M059J (cell line): ENCODE measurements around the gene CENPM. TPM values are rescaled to one million over a fixed set of nuclear protein-coding genes. Genes with fewer than 3 reads are reported as not detected.

Source experiments
- DNase-seq: peaks from one replicate; pipeline ENCODE4 v3.0.0-alpha.2; 2012; ENCODE audit warnings: low read depth
- total RNA-seq: library from RNA; depleted of rRNA; stranded (reverse); fragments of >200 nt; shearing (Covaris generic); gene quantifications from 2 replicates; pipeline ENCODE4 v1.2.3, GENCODE V29; 2014; rRNA removed

CENPM gene, protein sequence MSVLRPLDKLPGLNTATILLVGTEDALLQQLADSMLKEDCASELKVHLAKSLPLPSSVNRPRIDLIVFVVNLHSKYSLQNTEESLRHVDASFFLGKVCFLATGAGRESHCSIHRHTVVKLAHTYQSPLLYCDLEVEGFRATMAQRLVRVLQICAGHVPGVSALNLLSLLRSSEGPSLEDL
- 47.5 and 62.8 TPM in 2 replicates for total RNA-seq

DNA sequence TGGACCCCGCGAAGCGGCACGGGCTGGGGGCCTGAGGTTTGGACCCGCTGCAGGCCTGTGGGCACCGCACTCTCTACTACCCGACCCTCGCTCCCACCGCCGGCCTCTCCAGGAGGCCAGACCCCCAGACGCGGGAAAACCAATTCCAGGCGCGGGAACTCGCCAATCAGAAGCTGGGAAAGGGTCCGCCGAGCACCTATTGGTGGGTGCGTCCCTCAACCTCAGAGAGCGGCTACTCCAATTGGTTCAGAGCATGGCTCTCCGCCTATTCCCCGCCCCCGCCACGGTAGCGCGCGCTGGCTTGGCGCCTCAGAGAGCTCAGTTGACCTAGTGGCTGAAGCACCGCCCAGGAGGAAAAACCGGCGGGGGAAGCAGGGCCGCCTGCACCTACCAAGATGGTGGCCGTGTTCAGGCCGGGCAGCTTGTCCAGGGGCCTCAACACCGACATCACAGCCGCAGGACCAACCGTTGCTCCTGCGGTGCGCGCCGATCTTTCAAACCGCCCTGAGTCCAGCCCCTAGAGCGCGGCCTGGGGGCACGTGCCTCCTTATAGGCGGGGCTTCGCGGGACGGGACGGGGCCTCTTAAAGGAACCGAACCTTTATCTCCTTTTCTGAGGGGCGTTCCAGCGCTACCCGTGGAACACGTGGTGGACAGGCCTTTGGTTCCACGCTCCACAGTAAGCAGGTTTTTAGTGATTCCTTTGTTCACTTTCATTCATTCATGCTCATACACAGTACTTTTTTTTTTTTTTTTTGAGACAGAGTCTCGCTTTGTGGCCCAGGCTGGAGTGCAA lies at the start of gene CENPM:
TSS of gene CENPM (minus strand) at position 524 of the 795 bp plus-strand sequence. CDS start at position 448, 76 bp downstream.
- DNase-seq: peak; percentile 90

DNA sequence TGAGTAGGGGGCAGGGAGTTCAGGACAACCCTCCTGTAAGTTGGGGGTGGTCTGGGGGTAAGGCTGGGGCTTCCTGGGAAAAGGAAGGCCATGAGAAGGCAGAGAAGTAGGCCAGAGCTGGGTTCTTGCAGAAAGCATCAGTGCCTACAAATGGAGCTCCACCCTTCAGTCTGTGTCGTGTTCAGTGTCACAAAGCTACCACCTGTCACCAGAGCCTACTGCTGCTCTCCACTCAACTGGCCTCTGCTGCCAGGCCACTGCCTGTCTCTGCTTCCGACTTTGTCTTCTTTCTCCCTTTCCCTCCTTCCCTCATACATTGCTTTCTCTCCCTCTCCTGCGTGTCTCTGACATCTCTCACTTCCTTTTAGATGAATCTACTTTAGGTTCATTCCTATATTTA lies 48.3 kb upstream of the CENPM start:
- no peak for DNase-seq

DNA sequence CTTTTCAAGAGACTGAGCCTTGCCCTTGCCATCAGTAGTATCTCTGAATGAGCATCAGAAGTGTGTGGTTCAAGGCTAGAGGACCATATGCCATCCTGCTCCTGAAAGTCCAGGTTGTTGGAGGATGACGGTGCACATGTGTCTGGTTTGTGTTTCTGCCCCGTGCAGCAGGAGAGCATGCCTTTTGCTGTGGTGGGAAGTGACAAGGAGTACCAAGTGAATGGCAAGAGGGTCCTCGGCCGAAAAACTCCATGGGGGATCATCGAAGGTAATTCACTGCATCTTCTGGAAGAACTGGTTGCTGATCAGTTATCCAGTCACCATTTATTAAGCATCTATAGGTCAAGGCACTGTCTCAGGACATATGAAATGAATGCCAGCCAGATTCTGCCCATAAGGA lies 45.5 kb upstream of the CENPM start:
- DNase-seq: no peak

DNA sequence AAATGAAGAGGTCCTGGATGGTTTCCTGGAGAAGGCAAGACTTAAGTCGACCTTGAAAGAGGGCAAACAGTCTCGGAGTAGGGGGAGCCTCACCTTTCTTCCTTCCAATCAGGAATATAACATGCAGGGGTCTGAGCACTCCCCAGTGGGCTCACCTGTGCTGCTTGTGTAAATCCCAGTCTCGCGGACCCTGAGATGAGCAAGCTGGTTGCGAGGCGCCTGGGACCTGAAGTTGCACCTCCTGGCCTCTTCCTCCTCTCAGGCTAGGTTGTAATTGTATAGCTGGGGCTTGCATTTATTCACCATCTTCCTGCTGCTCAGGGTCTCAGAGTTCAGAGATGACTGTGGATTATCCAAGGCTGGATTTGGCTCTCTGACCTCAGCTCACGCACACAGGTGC lies 44.2 kb upstream of the CENPM start:
- DNase-seq: no peak

DNA sequence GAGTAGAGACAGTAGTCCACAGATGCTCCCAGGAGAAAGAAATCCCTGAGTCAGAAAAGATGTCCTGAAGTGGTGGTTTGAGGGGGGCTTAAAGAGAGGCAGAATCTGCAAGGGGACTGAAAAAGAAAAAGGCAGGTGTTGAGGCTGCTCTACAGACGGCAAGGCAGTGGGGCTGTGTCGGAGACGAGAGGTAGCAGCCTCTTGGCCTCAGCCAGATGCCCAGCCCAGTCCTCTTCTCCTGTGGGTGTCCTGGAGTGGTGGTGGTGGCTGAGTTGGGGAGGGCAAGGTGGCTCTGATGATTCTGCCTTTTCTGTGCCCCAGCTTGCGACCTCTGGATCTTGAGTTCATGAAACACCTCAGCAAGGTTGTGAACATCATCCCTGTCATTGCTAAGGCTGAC lies 42.3 kb upstream of the CENPM start:
- DNase-seq: no peak

DNA sequence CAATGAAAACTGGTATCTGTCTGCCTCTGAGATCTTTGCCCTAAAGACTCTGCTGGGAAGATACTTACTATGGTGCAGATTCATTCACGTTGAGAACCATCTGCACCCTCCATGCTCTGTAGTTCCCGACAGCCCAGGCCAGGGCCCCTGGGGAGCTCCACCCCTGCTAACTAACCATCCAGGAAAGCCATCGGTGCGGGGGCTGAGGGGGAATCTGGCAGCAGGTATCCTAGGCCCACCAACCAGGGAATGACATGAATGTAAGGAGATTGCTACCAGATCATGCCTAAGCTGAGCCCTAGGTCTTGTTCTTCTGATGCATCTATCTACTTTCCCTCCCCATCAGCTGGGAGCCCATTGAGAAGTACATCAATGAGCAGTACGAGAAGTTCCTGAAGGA lies 40.3 kb upstream of the CENPM start:
- DNase-seq: no peak

DNA sequence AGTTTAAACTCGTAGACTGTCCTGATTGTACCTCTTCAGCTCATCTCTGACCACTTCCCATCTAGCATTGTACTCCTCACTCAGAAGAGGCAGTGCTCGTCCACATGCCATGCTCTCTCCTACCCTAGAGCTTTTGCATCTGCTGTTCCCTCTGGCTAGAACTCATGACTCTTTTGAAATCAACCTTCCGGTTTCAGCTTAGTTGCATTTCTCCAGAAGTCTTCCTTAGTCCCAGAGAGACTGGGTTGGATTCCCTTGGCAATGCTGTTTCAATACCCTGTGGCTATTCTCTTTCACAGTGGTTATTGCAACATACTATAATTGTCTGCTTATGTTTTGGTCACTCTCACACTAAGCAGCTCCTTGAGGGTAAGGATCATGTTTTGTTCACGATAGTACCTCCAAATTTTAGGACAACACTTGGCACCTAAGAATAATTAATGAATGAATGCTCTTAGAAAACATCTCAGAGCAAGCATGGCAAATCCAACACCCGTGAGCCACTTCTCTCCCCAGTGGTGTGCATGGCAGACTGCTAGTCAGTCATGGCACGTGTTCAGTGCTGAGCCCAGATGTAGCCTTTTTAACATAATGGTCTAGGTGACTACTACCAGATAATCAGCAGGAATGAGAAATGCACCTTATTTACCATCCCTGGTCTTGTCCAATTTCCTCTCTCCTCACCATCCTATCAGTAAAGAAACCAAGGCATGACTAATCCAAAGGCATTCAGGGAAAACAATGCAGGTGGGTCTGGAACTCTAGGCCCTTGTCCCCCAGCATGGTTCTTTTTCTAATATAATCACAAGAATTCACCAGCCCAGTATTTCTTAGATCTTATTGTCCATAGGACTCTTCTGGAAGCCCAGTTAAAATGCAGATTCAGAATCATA lies 36.8 kb upstream of the CENPM start:
- peak; percentile 39 for DNase-seq

DNA sequence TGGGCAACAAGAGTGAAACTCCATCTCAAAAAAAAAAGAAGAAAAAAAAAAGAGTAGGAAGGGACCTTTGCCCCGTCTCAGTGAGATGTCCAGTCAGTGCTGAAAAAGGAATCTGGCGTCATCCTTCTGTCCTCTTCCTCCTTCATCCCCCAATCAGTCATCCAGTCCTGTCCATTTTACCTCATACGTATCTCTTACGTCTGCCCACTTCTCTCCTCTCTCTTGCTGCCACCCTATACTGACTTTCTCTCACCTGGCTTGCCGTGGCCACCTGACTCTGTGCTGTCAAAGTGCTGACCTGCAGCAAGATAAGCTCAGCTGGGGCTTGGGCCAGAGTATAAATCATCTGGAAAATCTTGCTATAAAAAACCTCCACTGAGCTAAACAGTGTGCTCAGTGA lies 35.9 kb upstream of the CENPM start:
- no peak for DNase-seq

DNA sequence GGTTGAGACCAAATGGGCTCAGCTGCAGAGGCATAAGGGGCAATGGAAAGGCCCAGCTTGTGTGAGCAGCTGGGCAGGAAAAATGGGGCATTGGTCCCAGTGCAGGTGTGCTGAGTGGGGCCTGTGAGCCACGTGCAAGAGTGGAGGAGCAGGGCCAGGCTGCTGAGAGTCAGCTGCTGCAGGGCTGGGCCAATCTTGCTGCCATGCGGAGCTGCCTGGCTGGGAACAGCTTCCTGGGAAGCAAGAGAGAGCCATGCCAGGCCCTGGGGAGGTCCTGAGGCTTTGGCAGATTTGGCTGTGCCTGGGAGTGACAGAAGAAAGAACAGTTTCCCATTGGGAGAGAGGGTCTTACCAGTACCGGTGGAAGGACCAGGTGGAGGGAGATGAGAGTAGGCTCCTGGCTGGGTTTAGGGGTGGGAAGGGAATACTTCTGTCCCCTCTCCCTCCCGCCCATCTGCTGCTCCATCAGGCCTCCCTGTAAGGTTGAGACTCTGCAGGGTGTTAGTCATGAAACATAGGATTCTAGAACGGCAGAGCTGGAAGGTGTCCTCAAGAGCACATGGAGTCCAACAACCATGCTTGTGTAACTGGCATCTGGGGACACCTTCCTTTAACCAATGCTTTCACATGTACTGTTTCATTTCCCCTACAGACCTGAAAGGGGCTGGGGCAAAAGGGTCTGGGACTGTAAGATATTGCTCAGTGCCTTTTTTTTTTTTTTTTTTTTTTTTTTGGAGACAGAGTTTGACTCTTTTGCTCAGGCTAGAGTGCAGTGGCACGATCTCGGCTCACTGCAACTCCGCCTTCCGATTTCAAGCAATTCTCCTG lies 32.7 kb upstream of the CENPM start:
- no peak for DNase-seq

DNA sequence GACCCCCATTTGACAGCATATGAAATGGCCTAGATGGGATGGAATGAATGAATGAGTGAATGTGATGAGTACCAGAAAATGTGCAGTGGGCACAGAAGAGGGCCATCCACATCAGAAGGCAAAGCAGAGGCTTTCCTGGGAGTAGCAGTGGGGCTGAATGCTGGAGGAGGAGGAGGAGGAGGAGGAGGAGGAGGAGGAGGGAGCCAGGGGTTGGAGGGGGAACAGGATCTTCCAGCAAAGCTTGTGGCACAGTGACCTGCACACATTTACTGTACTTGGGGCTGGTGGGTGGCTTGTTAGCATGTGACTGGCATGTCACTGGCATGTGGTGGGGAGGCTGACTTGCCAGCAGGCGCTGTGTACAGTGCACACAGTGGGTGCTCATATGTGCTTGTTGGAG lies 31.8 kb upstream of the CENPM start:
- DNase-seq: no peak

DNA sequence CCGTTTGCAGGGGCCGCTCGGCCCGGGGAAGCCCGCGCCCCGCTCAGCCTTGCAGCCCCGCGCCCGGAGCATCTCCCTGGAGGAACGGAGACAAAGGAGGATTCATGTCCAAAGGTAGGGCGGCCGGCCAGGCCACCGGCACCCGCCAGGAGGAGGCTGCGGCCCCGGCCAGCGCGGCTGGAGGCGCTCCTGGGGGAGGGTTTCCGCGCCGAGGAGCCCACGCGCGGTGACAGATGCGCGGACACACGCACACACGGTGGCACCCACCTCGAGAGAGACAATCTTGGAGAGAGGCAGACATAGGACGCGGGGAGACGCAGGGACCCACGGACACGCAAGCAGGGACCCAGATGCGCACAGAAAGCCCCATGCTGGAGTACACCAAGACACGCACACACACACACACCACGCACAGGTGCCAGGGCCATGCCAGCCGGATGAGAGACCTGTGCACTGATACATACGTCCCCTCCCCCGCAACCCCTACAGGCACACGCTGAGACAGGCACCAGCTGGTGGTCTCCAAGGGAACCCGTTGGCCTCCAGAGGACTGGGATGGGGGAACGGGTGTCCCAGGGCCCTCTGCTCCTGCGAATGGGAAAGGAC lies 30.1 kb upstream of the CENPM start:
- no peak for DNase-seq

DNA sequence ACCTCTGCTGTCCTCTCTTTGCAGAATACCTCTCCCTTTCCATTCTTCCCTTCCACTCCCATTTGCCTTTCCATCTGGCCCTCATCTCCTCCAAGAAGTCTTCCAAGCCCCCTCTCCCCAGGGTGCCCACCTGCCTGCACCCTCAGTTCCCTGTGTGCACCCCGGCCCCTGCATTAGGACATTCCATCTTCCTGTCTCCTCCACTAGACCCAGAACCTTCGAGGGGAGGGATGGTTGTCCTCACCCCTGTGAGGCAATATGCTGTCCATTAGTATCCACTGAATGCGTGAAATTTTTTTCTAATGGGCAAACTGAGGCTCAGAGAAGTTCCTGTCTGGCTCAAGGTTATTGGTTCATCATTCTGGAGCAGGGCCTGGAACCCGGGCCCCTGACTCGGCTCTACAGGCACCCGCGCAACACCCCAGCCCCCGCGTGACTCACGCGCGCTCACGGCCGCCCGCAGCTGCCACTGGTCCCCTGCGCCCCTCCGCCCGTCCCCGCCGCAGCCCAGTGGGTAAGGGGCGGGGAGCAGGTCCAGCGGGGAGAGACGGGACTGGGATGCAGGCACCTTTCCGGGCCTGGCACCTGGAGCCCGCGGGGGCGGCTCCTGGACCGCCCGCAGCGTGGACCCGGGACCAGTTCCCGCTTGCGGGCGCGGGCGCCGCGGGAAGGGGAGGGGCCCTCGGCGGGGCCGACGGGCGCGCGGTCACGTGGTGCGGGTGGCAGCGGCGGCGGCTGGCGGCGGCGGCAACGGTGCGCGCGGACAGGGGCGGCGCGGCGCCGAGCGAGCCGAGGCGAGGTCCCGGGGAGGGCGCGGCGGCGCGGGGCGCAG lies 29.3 kb upstream of the CENPM start:
- DNase-seq: no peak

DNA sequence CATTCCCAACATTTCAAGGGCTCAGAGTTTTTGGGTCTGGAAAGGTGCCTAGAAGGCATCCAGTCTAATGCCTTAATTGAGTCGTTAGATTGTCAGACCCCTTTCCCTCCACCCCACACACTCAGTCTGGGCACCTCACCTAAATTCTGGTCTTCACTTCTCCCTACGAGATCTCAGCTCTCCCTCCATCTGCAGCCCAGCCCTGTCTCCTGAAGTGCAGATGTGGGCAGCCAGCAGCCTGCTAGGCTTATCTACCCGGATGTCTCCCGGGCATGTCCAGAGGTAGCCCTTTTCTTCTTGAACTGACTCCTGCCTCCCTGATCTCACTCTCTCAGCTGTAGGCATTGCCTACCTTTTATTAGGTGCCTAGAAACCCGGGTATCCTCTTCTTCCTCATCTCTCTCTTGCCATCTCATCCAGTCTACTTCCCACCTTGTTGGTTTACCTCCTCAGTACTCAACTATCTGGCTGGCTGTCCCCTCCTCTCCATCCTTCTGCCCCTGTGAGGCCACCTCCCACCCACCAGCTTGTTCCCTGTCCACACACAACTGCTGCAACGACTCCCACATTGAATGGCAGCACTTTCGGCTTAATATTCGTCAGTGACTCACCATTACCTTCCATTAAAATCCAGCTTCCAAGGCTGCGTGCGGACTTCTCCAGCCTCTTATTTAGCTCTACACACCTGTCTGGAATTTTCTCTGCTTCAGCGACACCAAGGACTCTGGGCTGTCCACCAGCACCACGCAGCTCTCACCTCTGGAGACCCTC lies 28.5 kb upstream of the CENPM start:
- no peak for DNase-seq

DNA sequence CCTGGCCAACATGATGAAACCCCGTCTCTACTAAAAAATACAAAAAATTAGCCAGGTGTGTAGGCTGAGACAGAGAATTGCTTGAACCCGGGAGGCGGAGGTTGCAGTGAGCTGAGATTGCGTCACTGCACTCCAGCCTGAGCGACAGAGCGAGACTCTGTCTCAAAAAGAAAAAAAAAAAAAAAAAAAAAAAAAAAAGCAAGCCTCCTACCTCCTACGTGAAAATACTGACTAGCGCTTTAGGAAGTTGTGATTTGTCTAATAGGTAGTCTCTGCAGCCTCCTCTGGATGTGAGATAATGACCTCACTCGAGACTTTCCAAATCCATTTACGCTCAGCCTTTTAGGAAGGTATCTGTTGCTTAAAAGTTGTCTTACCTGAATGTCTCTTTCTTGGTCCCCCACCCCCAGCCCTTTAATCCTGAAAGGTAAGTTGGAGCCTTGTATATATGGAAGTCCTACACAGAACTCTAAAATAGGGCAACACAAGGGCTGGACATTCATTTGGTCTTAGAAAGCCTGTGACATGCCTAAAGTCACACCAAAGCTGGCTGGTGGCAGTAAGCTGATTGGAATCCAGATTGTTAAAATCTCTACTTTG lies 27.8 kb upstream of the CENPM start:
- DNase-seq: no peak

DNA sequence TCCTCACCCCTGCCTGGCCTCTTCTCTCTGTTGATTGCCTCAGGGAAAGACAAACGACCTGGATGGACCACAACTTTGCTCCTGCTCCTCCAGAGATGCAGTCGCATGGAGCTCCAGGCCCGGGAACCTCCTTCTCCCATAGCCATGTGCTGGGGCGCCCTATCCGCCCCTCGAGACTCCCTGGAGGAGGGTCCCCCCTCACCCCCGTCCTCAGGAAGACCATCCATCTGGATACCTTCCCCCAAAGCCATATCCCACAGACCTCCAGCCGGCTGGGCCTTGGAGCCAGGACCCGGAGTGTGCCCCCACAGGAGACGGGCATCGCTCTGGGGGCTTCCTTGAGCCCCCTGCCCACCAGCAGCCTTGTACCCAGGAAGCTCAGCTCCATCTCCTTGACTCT lies 24.5 kb upstream of the CENPM start:
- no peak for DNase-seq

DNA sequence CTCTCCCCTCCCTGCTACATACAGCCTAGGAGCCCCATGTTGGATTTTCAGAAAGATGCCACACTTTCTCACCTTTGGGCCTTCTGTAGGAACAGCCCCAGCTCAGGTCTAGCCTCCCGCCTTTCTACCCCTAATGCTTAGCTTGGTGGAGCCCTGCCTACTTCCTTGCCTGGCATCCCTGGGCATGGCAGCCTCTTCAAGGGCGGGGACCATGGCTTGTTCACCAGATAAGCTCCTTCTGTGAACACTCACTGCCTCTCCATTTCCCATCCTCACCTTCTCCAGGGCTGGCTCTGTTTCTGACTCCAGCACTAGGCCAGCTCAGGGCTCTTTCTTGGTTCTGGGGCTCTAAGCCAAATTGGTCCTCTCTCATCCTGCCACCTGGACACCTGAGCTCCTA lies 23.6 kb upstream of the CENPM start:
- DNase-seq: no peak

DNA sequence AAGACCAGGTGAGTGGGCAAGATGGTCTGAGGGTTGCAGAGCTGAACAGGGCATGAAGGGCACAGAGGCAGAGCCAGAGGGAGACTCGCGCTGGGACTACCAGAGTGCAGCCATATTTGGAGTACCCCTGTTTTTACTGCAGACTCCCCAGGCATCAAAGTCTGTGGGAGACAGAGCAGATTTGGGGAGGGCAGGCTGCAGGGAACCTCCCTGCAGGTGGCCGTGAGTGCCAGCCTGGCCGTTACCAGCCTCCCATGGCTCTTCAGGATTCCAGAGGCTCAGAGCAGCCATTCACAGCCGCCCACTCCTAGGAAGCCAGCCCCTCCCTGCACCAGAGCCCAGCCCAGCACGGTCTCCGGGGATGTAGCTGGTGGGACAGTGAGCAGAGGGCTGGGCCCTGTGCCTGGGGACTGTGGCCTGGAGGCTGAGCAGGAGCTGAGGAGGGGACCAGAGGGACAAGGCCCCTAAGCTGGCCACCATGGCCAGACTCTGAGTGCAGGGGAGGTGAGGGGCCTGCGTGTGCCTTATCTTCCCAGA lies 22.2 kb upstream of the CENPM start, which contains the start of gene SEPTIN3:
TSS of gene SEPTIN3 (plus strand) at position 334 of the 537 bp plus-strand sequence. CDS start 2,050 bp downstream, outside the sequence.
- DNase-seq: no peak

DNA sequence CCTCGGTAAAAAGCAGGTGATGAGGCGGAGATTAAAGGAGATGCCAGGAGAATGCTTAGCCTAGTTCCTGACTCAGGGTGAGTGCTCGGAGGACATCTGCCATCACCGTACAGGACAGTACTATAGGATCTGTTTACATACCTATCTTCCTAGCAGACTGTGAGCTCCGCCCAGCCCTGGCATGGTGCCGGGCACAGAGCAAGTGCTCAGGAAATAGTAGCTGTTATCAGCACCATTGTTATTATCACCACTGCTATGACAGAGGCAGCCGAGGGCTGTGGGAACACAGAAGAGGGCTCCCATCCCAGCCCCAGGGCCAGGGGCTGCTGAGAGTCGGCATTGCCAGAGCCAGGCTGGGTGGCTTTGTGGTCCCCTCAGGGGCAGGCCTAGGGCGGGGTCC lies 21.6 kb upstream of the CENPM start:
- no peak for DNase-seq
